ENCODE results near the gene CIART.
"Not testable (repeated sequence)": the region's sequence is repeated elsewhere in the genome, so short reads cannot be mapped to it uniquely, and the experiment has no call there.

CIART gene

GRCh38 chr1:150309758-150310508 is 27.6 kb downstream of the CIART start:
- no peak for DNase-seq (ENCODE audit: low read depth)

DNA sequence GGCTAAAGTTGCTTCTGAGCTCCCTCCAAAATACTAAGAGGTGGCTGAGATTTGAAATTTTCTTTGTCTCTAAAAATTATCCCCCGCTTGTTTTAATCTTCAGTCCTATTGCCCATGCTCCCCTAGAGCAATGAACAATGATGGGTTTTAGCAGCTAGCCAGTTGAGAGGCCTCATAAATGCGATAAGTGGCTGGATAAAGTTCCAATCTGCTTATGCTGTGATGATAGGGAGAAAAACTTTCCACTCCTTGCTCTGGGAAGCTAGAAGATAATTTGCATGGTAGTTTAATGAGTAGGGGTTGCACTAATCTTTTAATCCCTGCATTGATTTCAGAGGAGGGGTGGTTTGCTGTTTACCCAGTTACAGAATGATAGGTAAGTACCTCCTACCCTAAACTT is 29.4 kb downstream of the CIART start:
- no peak for DNase-seq (ENCODE audit: low read depth)

DNA sequence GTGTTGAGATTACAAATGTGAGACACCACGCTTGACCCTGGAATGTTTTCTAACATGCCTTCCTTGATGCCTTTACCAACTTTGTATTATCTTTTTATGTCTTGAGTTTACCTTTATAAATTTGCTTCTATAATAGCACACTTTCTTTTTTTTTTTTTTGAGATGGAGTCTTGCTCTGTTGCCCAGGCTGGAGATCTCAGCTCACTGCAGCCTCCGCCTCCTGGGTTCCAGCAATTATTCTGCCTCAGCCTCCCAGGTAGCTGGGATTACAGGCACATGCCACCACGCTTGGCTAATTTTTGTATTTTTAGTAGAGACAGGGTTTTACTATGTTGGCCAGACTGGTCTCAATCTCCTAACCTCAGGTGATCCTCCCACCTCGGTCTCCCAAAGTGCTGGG is 32.3 kb downstream of the CIART start:
- not testable (repeated sequence) for DNase-seq (ENCODE audit: low read depth)

DNA sequence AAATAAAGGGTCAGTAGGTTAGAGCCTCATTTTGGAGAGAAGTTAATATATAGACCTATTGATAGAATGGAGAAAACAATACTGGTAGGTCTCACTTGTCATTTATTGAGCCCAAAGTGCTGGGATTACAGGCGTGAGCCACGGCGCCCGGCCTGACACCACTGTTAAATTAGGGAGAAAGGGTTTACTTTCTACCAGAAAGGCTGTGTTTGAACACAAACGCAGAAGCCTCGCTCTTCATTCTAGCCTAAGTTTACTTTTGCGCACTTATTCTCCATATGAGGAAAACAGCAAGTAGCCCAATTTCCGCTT is 38.3 kb downstream of the CIART start:
- no peak for DNase-seq (ENCODE audit: low read depth)

DNA sequence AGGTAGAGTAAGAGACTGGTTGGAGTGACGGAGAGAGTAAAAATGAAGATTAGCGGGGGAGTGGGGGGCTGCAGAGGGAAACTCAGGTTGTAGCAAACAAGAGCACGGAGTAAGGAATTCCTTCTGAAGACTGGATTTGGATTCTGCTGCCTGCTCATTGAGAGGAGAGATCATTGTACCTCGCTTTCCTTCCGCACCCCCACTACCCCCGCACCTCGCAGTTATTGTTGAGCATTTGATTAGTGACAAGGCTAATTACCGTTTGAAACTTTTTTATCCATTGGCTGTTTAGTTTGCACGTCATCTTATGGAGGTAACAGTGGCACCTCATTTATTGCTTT is 39.4 kb downstream of the CIART start:
- no peak for DNase-seq (ENCODE audit: low read depth)

DNA sequence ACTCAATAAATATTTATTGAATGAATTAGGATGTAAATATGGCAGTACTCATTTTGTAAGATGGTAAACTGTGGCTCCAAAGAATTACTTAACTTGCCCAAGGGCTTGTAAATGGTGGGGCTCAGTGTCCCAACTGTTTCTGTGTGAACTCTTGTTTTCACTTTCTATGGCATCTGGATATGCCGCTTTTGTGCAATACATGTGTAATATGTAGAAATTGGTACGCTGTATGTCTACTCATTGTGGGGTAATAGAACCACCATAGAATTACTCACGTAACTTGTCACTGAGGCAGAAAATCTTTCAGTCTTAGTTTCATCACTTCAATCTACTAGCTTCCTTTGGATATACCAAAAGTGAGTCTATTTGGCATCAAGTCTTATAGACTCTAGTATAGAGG is 40.0 kb downstream of the CIART start:
- DNase-seq (ENCODE audit: low read depth) = peak; percentile 5

DNA sequence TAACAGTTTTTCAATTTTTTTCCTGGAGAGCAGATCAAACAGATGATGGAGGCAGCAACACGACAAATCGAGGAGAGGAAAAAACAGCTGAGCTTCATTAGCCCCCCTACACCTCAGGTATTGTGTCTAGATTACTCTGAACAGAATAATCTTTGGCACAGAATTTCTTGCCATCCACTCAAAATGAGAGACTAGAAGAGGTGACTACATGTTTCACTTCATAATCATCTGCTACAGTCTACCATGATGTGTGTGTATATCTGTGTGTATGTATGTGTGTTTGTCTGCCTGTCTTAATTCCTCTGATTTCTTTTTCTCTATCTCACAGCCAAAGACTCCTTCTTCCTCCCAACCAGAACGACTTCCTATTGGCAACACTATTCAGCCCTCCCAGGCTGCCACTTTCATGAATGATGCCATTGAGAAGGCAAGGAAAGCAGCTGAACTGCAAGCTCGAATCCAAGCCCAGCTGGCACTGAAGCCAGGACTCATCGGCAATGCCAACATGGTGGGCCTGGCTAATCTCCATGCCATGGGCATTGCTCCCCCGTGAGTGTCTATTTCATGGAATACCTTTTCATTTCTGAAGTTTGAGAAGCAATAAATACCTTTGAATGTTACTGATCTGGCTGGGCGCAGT is 50.4 kb downstream of the CIART start:
- DNase-seq (ENCODE audit: low read depth) = no peak
